ENCODE results near the gene GGCT.
"Not testable (repeated sequence)": the region's sequence is repeated elsewhere in the genome, so short reads cannot be mapped to it uniquely, and the experiment has no call there.

The GGCT gene

DNA sequence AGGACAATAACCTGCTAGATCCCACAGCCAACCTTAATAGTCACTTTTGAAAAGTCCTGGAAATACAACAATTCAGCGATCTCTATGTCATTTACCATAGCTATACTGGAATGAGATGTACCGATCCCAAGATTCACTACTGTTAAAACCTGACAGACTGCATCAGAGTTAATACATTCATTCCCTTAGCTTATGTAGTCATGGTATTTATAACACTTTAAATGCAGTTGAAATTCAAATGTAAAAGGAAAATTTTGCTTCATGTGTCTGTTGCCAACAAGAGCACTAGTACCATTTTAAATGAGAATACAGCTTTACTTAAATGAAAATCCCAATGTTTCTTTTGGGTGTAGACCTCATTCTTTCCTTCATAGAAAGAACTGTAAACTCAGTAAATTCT is 11.1 kb upstream of the GGCT start:
- TF ChIP-seq, protein P1, sequence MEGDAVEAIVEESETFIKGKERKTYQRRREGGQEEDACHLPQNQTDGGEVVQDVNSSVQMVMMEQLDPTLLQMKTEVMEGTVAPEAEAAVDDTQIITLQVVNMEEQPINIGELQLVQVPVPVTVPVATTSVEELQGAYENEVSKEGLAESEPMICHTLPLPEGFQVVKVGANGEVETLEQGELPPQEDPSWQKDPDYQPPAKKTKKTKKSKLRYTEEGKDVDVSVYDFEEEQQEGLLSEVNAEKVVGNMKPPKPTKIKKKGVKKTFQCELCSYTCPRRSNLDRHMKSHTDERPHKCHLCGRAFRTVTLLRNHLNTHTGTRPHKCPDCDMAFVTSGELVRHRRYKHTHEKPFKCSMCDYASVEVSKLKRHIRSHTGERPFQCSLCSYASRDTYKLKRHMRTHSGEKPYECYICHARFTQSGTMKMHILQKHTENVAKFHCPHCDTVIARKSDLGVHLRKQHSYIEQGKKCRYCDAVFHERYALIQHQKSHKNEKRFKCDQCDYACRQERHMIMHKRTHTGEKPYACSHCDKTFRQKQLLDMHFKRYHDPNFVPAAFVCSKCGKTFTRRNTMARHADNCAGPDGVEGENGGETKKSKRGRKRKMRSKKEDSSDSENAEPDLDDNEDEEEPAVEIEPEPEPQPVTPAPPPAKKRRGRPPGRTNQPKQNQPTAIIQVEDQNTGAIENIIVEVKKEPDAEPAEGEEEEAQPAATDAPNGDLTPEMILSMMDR (IDR thresholded peaks at IDR 0.05; ENCODE audit: low read depth, low read length): no peak
- no peak overlapping the region for H3K4me3 ChIP-seq (ENCODE audit: low read depth, low read length)

GRCh38 chr7:30514776-30515175 is 10.1 kb upstream of the GGCT start:
- TF ChIP-seq, protein P1 (IDR thresholded peaks at IDR 0.05; ENCODE audit: low read depth, low read length): no peak
- no peak overlapping the region for H3K4me3 ChIP-seq (ENCODE audit: low read depth, low read length)

DNA sequence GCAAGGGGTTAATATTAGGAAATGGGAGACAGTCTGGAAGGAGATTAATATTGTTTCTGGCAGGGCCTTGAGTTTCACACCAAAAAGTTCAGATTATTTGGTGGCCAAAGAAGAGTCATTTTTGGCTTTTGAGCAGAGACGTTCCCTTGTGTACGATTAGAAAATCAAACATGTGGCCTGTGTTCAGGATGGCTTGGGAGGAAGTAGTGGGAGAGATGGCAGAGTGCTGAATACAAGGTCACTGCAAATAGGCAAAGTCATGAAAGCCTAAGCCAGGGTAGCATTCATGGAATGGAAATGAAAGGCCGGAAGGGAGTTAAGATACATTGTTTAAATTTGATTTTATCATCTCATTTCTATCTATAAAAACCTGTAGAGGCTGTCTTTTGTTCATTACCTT is 9.5 kb upstream of the GGCT start:
- no peak overlapping the region for H3K4me3 ChIP-seq (ENCODE audit: low read depth, low read length)
- TF ChIP-seq, protein P1 (IDR thresholded peaks at IDR 0.05; ENCODE audit: low read depth, low read length): no peak

GRCh38 chr7:30513762-30514161 is 9.1 kb upstream of the GGCT start:
- TF ChIP-seq, protein P1 (IDR thresholded peaks at IDR 0.05; ENCODE audit: low read depth, low read length): no peak
- no peak overlapping the region for H3K4me3 ChIP-seq (ENCODE audit: low read depth, low read length)

- TF ChIP-seq, protein P1 (IDR thresholded peaks at IDR 0.05; ENCODE audit: low read depth, low read length): no peak
- H3K4me3 ChIP-seq (ENCODE audit: low read depth, low read length): no peak overlapping the region
Measured at GRCh38 chr7:30511973-30512662, 7.5 kb upstream of the GGCT start.

DNA sequence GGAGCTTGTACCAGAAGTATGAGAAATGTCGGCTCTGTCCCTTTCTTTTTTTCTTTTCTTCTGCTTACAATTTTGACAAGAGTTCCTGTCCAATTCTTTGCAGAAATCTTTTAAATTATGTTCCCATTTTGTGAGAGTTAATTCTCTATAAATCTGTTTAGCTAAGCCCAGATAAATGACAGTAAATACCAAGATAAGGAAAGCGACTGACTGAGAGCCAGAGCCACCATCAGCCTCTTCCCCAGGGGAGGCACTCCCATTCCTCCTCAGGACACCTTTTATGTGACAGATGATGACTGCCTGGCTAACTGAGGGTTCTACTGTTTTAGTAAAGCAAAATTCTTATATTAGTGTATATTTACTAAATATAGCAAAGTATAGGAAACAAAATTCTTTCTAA is 6.9 kb upstream of the GGCT start:
- TF ChIP-seq, protein P1 (IDR thresholded peaks at IDR 0.05; ENCODE audit: low read depth, low read length): no peak
- H3K4me3 ChIP-seq (ENCODE audit: low read depth, low read length): no peak overlapping the region

DNA sequence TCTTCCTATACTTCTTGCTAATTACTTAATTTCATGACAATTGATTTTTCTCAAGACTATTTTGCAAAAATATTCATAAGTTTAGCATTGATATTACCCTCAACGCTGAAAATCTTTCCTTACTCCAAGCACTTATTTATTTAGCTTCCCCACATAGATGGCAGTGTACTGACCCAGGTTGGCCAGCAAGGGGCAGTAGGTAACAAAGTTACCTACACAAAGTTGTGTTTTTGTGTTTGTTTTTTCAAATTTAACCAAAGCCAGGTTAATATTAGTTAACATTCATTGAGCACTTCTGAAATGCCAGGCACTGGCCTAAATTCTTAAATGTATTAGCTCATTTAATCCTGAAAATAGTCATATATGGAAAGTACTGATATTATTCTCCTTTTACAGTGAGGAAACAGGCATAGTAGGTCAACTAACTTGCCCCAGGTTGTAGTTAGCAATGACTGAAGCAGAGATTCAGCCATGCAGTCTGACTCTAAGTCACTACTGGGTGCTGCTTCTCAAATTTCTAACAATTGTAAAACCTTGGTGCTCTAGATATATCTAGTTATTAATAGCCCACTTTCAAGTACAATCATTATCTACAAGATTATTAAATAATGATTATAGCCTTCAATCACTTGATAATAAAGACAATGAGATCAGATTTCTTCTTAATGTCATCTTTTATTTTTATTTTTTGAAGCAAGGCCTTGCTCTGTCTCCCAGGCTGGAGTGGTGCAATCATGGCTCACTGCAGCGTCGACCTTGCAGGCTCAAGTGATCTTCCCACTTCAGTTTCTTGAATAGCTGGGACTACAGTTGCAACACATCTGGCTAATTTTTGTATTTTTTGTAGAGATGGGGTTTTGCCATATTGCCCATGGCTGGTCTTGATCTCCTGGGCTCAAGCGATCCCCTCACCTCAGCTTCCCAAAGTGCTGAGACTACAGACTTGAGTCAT is 5.8 kb upstream of the GGCT start:
- no peak overlapping the region for H3K4me3 ChIP-seq (ENCODE audit: low read depth, low read length)
- TF ChIP-seq, protein P1 (IDR thresholded peaks at IDR 0.05; ENCODE audit: low read depth, low read length): peak; percentile 67

- H3K4me3 ChIP-seq (ENCODE audit: low read depth, low read length): not testable (repeated sequence)
Measured at GRCh38 chr7:30509171-30509857, 4.7 kb upstream of the GGCT start.

GRCh38 chr7:30507346-30507900 is 2.8 kb upstream of the GGCT start:
- not testable (repeated sequence) for H3K4me3 ChIP-seq (ENCODE audit: low read depth, low read length)

Measured in WI38 (cell line).